ENCODE measurements around the gene ADAMTS6. TPM values are rescaled to one million over a fixed set of nuclear protein-coding genes. Genes with fewer than 3 reads are reported as not detected.
A peak's percentile ranks its signal among the peaks of the same experiment; 100 is the strongest.

The ADAMTS6 gene
- total RNA-seq, 1 donor from 2014 or later: 21.5 TPM

GRCh38 chr5:65102371-65102975 lies 379.2 kb downstream of the ADAMTS6 start:
- Mint-ChIP-seq H3K36me3 (ENCODE audit: low read depth) (no peaks in the 10 kb centered on the region), H3K27ac (ENCODE audit: unreplicated experiment) (no peak overlapping the region), H3K27me3 (ENCODE audit: low read depth) (no peaks in the 10 kb centered on the region), H3K4me3 (ENCODE audit: unreplicated experiment) (peak overlapping the region; percentile 26), H3K4me1 (ENCODE audit: low read depth) (peaks cover 21% of the 10 kb centered on the region), H3K9me3 (ENCODE audit: low read depth) (no peaks in the 10 kb centered on the region)
- no peak for DNase-seq (ENCODE audit: low spot score)
- TF ChIP-seq CTCF (IDR thresholded peaks at IDR 0.05): no peak

DNA sequence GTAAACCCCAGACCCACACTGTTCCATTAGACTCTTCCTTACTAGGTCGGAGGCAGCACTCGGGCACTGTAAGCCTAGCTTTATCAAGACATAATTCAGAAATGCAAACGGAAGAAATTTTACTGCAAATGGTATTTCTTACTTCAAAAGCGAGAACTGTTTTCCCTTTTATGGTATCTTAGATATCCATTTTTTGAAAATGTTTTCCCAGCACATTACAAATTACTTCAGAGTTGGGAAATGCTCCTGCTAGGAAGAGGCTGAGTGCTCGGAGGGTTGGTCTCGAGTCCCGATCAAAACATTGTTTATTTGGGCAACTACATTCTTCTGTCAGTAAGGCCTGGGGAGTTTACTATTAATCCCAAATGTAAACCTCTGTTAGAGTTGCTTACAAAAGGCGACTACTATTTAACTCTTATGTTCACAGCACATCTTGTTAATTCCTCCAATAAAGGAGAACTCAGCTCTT lies 380.1 kb downstream of the ADAMTS6 start:
- H3K4me3 Mint-ChIP-seq (ENCODE audit: unreplicated experiment): no peak overlapping the region
- H3K27ac Mint-ChIP-seq (ENCODE audit: unreplicated experiment): peak overlapping the region; percentile 28
- no peaks in the 10 kb centered on the region for H3K36me3 Mint-ChIP-seq (ENCODE audit: low read depth)
- no peaks in the 10 kb centered on the region for H3K27me3 Mint-ChIP-seq (ENCODE audit: low read depth)
- no peak for TF ChIP-seq CTCF (IDR thresholded peaks at IDR 0.05)
- no peak for DNase-seq (ENCODE audit: low spot score)
- no peaks in the 10 kb centered on the region for H3K9me3 Mint-ChIP-seq (ENCODE audit: low read depth)
- peaks cover 22% of the 10 kb centered on the region for H3K4me1 Mint-ChIP-seq (ENCODE audit: low read depth)

- no peak overlapping the region for H3K4me3 Mint-ChIP-seq (ENCODE audit: unreplicated experiment)
- no peaks in the 10 kb centered on the region for H3K27me3 Mint-ChIP-seq (ENCODE audit: low read depth)
- H3K27ac Mint-ChIP-seq (ENCODE audit: unreplicated experiment): peak overlapping the region; percentile 33
- H3K9me3 Mint-ChIP-seq (ENCODE audit: low read depth): no peaks in the 10 kb centered on the region
- TF ChIP-seq CTCF (IDR thresholded peaks at IDR 0.05): peak; percentile 83
- H3K36me3 Mint-ChIP-seq (ENCODE audit: low read depth): no peaks in the 10 kb centered on the region
- H3K4me1 Mint-ChIP-seq (ENCODE audit: low read depth): peaks cover 22% of the 10 kb centered on the region
- no peak for DNase-seq (ENCODE audit: low spot score)
Measured at GRCh38 chr5:65100911-65101631, 380.6 kb downstream of the ADAMTS6 start.

Other genes starting within 250 kb of the ADAMTS6 start
- gene CENPK, start 81.2 kb upstream of the ADAMTS6 start, total RNA-seq: 7.2 to 19.6 TPM (median 8.7 TPM) in 3 replicates
- gene PPWD1, start 81.4 kb upstream of the ADAMTS6 start, total RNA-seq: 19.5 to 35.2 TPM (median 21.0 TPM) in 3 replicates
- 15.5 to 19.9 TPM (median 17.5 TPM) in 3 replicates for gene TRIM23, start 142.4 kb upstream of the ADAMTS6 start, total RNA-seq
- 2.2 to 3.2 TPM (median 2.9 TPM) in 3 replicates for gene SHLD3, start 143.1 kb upstream of the ADAMTS6 start, total RNA-seq
- gene TRAPPC13, start 143.1 kb upstream of the ADAMTS6 start, total RNA-seq: 16.5 to 23.6 TPM (median 18.6 TPM) in 3 replicates
- 19.5 to 30.9 TPM (median 27.9 TPM) in 3 replicates for gene SGTB, start 240.2 kb upstream of the ADAMTS6 start, total RNA-seq
- 36.4 to 44.0 TPM (median 38.6 TPM) in 3 replicates for gene NLN, start 240.3 kb upstream of the ADAMTS6 start, total RNA-seq